ENCODE results near the gene SLC13A4.

SLC13A4 gene

DNA sequence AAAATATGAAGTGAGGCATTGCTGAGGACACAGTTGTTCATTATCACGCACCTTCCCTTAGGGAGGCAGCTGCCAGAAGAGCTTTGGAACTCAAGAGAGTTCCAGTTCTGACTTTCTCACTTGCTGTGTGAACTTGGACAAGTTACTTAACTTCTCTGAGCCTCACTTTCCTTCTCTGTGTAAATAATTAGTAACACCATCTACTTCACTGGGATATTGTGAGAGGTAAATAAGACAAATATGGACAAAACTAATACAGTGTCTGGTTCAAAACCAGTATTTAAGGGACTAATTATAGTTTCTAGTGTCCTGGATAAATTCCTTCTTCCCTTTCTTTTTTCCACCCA lies 6.3 kb upstream of the SLC13A4 start:
- Histone ChIP-seq H3K27ac (replicated peaks) (no peak overlapping the region), H3K27me3 (ENCODE audit: insufficient read depth, poor library complexity, severe bottlenecking) (no peaks in the 10 kb centered on the region), H3K4me3 (replicated peaks; ENCODE audit: insufficient read depth, low read length) (no peak overlapping the region)
- TF ChIP-seq, protein P1, sequence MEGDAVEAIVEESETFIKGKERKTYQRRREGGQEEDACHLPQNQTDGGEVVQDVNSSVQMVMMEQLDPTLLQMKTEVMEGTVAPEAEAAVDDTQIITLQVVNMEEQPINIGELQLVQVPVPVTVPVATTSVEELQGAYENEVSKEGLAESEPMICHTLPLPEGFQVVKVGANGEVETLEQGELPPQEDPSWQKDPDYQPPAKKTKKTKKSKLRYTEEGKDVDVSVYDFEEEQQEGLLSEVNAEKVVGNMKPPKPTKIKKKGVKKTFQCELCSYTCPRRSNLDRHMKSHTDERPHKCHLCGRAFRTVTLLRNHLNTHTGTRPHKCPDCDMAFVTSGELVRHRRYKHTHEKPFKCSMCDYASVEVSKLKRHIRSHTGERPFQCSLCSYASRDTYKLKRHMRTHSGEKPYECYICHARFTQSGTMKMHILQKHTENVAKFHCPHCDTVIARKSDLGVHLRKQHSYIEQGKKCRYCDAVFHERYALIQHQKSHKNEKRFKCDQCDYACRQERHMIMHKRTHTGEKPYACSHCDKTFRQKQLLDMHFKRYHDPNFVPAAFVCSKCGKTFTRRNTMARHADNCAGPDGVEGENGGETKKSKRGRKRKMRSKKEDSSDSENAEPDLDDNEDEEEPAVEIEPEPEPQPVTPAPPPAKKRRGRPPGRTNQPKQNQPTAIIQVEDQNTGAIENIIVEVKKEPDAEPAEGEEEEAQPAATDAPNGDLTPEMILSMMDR (IDR thresholded peaks at IDR 0.05; ENCODE audit: insufficient read depth, low read length) = no peak
- TF ChIP-seq, protein P2, sequence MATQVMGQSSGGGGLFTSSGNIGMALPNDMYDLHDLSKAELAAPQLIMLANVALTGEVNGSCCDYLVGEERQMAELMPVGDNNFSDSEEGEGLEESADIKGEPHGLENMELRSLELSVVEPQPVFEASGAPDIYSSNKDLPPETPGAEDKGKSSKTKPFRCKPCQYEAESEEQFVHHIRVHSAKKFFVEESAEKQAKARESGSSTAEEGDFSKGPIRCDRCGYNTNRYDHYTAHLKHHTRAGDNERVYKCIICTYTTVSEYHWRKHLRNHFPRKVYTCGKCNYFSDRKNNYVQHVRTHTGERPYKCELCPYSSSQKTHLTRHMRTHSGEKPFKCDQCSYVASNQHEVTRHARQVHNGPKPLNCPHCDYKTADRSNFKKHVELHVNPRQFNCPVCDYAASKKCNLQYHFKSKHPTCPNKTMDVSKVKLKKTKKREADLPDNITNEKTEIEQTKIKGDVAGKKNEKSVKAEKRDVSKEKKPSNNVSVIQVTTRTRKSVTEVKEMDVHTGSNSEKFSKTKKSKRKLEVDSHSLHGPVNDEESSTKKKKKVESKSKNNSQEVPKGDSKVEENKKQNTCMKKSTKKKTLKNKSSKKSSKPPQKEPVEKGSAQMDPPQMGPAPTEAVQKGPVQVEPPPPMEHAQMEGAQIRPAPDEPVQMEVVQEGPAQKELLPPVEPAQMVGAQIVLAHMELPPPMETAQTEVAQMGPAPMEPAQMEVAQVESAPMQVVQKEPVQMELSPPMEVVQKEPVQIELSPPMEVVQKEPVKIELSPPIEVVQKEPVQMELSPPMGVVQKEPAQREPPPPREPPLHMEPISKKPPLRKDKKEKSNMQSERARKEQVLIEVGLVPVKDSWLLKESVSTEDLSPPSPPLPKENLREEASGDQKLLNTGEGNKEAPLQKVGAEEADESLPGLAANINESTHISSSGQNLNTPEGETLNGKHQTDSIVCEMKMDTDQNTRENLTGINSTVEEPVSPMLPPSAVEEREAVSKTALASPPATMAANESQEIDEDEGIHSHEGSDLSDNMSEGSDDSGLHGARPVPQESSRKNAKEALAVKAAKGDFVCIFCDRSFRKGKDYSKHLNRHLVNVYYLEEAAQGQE (IDR thresholded peaks at IDR 0.05; ENCODE audit: insufficient replicate concordance, low read depth) = no peak
- TF ChIP-seq SPI1 (IDR thresholded peaks at IDR 0.05; ENCODE audit: borderline replicate concordance, low read depth) (no peak), GABPA (IDR thresholded peaks at IDR 0.05; ENCODE audit: low read depth) (no peak), POLR2AphosphoS5 (IDR thresholded peaks at IDR 0.05; ENCODE audit: low read depth) (no peak)
- no peak for DNase-seq (ENCODE audit: low read depth in 1 of 2, low spot score in 1 of 2)

DNA sequence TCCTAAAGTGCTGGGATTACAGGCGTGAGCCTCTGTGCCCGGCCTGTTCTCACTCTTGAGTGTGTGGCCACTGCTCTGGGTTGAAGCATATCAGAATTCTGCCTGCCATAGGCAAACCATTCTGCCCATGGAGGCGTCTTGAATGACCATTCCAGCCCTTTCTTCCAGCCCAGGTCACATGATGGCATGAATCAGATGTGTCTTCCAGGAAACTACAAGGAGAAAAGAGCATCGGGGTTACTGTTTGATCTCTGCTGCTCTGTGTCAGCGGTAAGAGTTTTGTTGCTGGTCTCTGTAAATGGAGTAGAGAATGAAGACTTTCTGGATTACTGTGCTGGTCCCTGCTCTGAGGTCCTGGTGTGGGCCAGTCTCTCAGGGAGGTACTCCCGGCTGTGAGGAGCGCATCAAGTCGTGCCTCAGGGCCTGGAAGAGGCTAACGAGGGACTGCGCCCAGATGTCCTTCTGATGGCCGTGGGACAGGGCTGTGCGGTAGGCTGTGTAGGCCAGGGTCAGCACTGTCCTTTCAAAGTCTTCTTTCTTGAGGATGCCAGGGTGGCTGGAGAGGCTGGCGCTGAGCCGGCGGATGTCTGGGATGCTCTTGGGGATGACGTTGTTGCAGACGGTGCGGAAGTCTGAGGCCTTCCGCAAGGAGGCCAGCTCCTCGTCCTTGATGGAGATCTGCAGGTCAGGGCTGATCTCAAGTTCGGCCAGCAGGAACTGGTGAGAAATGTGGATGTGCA lies 5.8 kb upstream of the SLC13A4 start:
- no peak overlapping the region for H3K27ac ChIP-seq (replicated peaks)
- TF ChIP-seq, protein P1 (IDR thresholded peaks at IDR 0.05; ENCODE audit: insufficient read depth, low read length) = no peak
- TF ChIP-seq POLR2AphosphoS5 (IDR thresholded peaks at IDR 0.05; ENCODE audit: low read depth) (no peak), GABPA (IDR thresholded peaks at IDR 0.05; ENCODE audit: low read depth) (no peak)
- TF ChIP-seq, protein P2 (IDR thresholded peaks at IDR 0.05; ENCODE audit: insufficient replicate concordance, low read depth) = no peak
- DNase-seq (ENCODE audit: low read depth in 1 of 2, low spot score in 1 of 2) = no peak
- H3K4me3 ChIP-seq (replicated peaks; ENCODE audit: insufficient read depth, low read length) = no peak overlapping the region
- H3K27me3 ChIP-seq (ENCODE audit: insufficient read depth, poor library complexity, severe bottlenecking) = no peaks in the 10 kb centered on the region

DNA sequence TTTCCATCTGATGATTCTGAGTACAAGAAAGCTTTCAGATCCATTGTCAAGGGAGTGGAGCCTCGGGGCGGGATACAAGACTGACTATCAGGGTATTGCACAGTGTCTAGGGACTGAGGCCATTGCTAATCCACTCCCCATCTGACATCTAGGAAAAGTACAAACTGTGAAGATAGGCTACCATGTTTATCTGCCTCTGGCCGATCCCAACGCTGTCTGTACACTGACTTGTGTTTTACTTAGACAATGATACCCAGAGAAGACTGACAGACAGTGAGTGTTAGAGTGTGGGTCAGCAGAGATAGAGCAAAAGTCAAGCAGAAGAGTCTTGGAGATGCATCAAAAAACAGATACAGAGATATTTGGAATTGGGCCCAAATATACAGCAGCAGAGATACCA lies 3.1 kb upstream of the SLC13A4 start:
- TF ChIP-seq GABPA (IDR thresholded peaks at IDR 0.05; ENCODE audit: low read depth) = no peak
- no peak for TF ChIP-seq SPI1 (IDR thresholded peaks at IDR 0.05; ENCODE audit: borderline replicate concordance, low read depth)
- TF ChIP-seq POLR2AphosphoS5 (IDR thresholded peaks at IDR 0.05; ENCODE audit: low read depth) = no peak
- TF ChIP-seq, protein P1 (IDR thresholded peaks at IDR 0.05; ENCODE audit: insufficient read depth, low read length) = no peak
- TF ChIP-seq, protein P2 (IDR thresholded peaks at IDR 0.05; ENCODE audit: insufficient replicate concordance, low read depth) = no peak
- no peak overlapping the region for H3K27ac ChIP-seq (replicated peaks)
- DNase-seq (ENCODE audit: low read depth in 1 of 2, low spot score in 1 of 2) = no peak
- H3K27me3 ChIP-seq (ENCODE audit: insufficient read depth, poor library complexity, severe bottlenecking) = no peaks in the 10 kb centered on the region
- H3K4me3 ChIP-seq (replicated peaks; ENCODE audit: insufficient read depth, low read length) = no peak overlapping the region

Data from HL-60 (cell line).